Esophagus muscularis mucosa (tissue), 4 donors: ENCODE measurements around the gene GOLGA6C.
"Not testable (repeated sequence)": the region's sequence is repeated elsewhere in the genome, so short reads cannot be mapped to it uniquely, and the experiment has no call there.

Source experiments
- EP300 ChIP-seq: sonication (generic); formaldehyde crosslinking; IDR thresholded peaks from one replicate; pipeline ENCODE4 v1.6.1; 2017; ENCODE audit warnings: antibody characterized with exemption
- POLR2A ChIP-seq: fragments of 450-650 bp; IDR thresholded peaks from one replicate; pipeline ENCODE4 v1.6.1; 2017; ENCODE audit warnings: antibody characterized with exemption, moderate library complexity, mild to moderate bottlenecking, low read depth
- TF ChIP-seq, protein P1 (sequence below), 3 experiments: fragments of 200-600 bp in 2 of 3; fragments of 450-650 bp in 1 of 3; sonication (generic) in 2 of 3; IDR thresholded peaks; one replicate each; pipeline ENCODE4 v1.5.1; 2017 to 2019; ENCODE audit warnings: antibody characterized with exemption in 3 of 3, mild to moderate bottlenecking in 2 of 3, moderate library complexity in 1 of 3

DNA sequence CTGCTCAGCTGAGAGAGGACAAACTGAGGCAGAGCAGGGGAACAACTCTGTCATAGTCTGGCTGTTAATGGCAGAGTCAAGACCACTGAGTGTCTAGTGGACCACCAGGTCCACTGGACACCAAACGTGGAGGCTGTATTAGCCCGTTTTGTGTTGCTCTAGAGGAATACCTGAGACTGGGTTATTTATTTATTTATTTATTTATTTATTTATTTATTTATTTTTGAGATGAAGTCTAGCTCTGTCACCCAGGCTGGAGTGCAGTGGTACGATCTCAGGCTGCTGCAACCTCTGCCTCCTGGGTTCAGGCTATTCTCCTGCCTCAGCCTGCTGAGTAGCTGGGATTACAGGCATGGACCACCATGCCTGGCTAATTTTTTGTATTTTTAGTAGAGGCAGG, 40.6 kb upstream of the GOLGA6C start:
- TF ChIP-seq, protein P1, sequence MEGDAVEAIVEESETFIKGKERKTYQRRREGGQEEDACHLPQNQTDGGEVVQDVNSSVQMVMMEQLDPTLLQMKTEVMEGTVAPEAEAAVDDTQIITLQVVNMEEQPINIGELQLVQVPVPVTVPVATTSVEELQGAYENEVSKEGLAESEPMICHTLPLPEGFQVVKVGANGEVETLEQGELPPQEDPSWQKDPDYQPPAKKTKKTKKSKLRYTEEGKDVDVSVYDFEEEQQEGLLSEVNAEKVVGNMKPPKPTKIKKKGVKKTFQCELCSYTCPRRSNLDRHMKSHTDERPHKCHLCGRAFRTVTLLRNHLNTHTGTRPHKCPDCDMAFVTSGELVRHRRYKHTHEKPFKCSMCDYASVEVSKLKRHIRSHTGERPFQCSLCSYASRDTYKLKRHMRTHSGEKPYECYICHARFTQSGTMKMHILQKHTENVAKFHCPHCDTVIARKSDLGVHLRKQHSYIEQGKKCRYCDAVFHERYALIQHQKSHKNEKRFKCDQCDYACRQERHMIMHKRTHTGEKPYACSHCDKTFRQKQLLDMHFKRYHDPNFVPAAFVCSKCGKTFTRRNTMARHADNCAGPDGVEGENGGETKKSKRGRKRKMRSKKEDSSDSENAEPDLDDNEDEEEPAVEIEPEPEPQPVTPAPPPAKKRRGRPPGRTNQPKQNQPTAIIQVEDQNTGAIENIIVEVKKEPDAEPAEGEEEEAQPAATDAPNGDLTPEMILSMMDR (IDR thresholded peaks at IDR 0.05), result not testable (repeated sequence)
- not testable (repeated sequence) for TF ChIP-seq EP300, POLR2A
